ENCODE measurements around the gene FNTB. TPM values are rescaled to one million over a fixed set of nuclear protein-coding genes. Genes with fewer than 3 reads are reported as not detected.
A peak's percentile ranks its signal among the peaks of the same experiment; 100 is the strongest.

The FNTB gene
- polyA plus RNA-seq, 3 donors, result 12.3 to 14.2 (median 14.1) TPM

DNA sequence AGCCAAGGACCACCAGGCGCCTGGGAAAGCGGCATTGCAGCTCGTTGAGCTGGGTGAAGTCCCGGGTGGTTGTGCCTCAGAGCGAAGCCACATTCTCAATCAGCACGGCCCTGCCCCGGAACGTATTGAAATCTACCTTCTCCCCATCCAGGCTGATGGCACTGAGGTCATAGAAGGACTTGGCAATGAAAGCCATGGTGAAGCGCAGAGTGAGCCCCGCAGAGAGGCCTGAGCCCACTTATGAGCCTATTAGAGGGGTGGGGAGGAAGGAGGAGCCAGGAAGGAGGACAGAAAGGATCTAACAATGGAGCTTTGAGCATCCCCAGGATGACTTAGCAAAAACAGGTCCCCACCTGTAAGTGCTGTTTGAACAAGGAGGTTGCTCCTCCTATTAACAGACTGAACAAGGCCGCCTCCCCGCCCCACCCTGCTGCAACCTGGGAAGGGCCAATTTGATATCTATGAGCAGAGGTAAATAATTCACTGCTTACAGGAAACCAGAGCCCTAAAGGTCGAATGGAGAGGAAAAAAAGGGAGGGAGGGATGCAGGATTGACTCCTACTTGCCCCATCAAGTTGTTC lies 44.1 kb upstream of the FNTB start, which contains the start of gene GPX2:
TSS of gene GPX2 (minus strand) at position 215 of the 581 bp plus-strand sequence. CDS start at position 196, 19 bp downstream.
- TF ChIP-seq, protein P1, sequence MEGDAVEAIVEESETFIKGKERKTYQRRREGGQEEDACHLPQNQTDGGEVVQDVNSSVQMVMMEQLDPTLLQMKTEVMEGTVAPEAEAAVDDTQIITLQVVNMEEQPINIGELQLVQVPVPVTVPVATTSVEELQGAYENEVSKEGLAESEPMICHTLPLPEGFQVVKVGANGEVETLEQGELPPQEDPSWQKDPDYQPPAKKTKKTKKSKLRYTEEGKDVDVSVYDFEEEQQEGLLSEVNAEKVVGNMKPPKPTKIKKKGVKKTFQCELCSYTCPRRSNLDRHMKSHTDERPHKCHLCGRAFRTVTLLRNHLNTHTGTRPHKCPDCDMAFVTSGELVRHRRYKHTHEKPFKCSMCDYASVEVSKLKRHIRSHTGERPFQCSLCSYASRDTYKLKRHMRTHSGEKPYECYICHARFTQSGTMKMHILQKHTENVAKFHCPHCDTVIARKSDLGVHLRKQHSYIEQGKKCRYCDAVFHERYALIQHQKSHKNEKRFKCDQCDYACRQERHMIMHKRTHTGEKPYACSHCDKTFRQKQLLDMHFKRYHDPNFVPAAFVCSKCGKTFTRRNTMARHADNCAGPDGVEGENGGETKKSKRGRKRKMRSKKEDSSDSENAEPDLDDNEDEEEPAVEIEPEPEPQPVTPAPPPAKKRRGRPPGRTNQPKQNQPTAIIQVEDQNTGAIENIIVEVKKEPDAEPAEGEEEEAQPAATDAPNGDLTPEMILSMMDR (IDR thresholded peaks at IDR 0.05), result no peak
- 100% methylated on average over 4 of the region's 13 CpGs for WGBS (ENCODE audit: insufficient coverage)
- no peaks in the 10 kb centered on the region for H3K9me3 Mint-ChIP-seq
- Histone ChIP-seq H3K4me3 (replicated peaks in 1 of 3; ENCODE audit: low read depth in 2 of 3, low read length in 3 of 3) (no peak within 1 kb of the TSS), H3K4me2 (replicated peaks; ENCODE audit: extremely low read depth, low read length, poor library complexity, severe bottlenecking) (no peak within 1 kb of the TSS), H3K27me3 (ENCODE audit: control insufficient read depth in 2 of 2, insufficient read depth in 2 of 2, low read length in 2 of 2) (no peaks in the 10 kb centered on the region), H3K79me2 (ENCODE audit: insufficient read depth, low read length) (no peaks in the 10 kb centered on the region), H2AFZ (ENCODE audit: insufficient read depth, low read depth, low read length, poor library complexity, severe bottlenecking) (no peak within 1 kb of the TSS), H3K4me1 (ENCODE audit: control insufficient read depth in 1 of 2, insufficient read depth in 2 of 2, low read length in 2 of 2) (peaks cover 11 to 12% of the 10 kb centered on the region in 2 donors), H3K9me3 (replicated peaks in 1 of 2; ENCODE audit: control insufficient read depth in 1 of 2, insufficient read depth in 1 of 2, low read length in 2 of 2) (no peaks in the 10 kb centered on the region), H4K20me1 (ENCODE audit: insufficient read depth, low read length) (peaks cover 39% of the 10 kb centered on the region), H3K27ac (ENCODE audit: low read depth in 1 of 2, low read length in 2 of 2) (peak within 1 kb of the TSS in 1 of 2 donors; percentile 34), H3K36me3 (replicated peaks in 1 of 2; ENCODE audit: control insufficient read depth in 1 of 2, insufficient read depth in 2 of 2, low read length in 2 of 2) (peaks cover 21 to 77% of the 10 kb centered on the region in 2 donors), H3K9ac (ENCODE audit: insufficient read depth, low read length, poor library complexity, severe bottlenecking) (no peak within 1 kb of the TSS)
- H3K36me3 Mint-ChIP-seq, result peaks cover 61 to 63% of the 10 kb centered on the region in 2 donors
- H3K27ac Mint-ChIP-seq, result peak within 1 kb of the TSS in 3 of 7 donors; percentile 11 to 54 (median 26)
- DNase-seq, result no peak
- intact Hi-C loops (cut with micrococcal nuclease), result no loop called here
- peaks cover 21% of the 10 kb centered on the region for H3K4me1 Mint-ChIP-seq
- H3K4me3 Mint-ChIP-seq, result no peak within 1 kb of the TSS
- peaks cover 0 to 3% (median 0%) of the 10 kb centered on the region in 3 donors for H3K27me3 Mint-ChIP-seq (ENCODE audit: low read depth in 3 of 3)

DNA sequence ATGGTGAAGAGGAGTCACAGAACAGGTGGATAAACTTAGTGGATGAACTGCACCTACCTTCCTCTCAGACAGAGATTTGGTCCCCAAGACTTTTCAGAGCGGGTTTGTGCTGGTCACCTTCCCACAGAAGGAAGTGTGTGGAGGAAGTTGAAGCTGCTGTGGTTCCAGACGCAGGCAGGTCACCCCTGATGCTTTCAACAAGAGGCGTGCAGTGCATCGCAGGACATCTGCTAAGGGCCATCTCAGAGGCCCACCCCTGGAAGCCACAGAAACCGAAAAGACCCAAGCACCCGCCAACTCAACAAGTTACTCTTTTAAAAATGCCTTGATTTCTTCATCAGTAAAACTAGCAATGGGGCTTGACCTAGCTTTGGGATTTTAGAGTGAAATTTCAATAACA lies 43.1 kb upstream of the FNTB start:
- H2AFZ ChIP-seq (ENCODE audit: insufficient read depth, low read depth, low read length, poor library complexity, severe bottlenecking), result no peak overlapping the region
- no peak for DNase-seq

More for the DNA sequence above, 43.1 kb upstream of the FNTB start:
- peaks cover 11 to 12% of the 10 kb centered on the region in 2 donors for H3K4me1 ChIP-seq (ENCODE audit: control insufficient read depth in 1 of 2, insufficient read depth in 2 of 2, low read length in 2 of 2)
- H3K9me3 ChIP-seq (replicated peaks in 1 of 2; ENCODE audit: control insufficient read depth in 1 of 2, insufficient read depth in 1 of 2, low read length in 2 of 2), result no peaks in the 10 kb centered on the region
- TF ChIP-seq, protein P1 (IDR thresholded peaks at IDR 0.05), result no peak
- H3K4me3 Mint-ChIP-seq, result no peak overlapping the region
- peaks cover 60 to 62% of the 10 kb centered on the region in 2 donors for H3K36me3 Mint-ChIP-seq
- H3K4me2 ChIP-seq (replicated peaks; ENCODE audit: extremely low read depth, low read length, poor library complexity, severe bottlenecking), result no peak overlapping the region
- peaks cover 18 to 76% of the 10 kb centered on the region in 2 donors for H3K36me3 ChIP-seq (replicated peaks in 1 of 2; ENCODE audit: control insufficient read depth in 1 of 2, insufficient read depth in 2 of 2, low read length in 2 of 2)
- WGBS (ENCODE audit: insufficient coverage), result 5% methylated on average over 3 of the region's 6 CpGs
- peak overlapping the region in 1 of 2 donors; percentile 34 for H3K27ac ChIP-seq (ENCODE audit: low read depth in 1 of 2, low read length in 2 of 2)
- H3K27me3 ChIP-seq (ENCODE audit: control insufficient read depth in 2 of 2, insufficient read depth in 2 of 2, low read length in 2 of 2), result no peaks in the 10 kb centered on the region
- intact Hi-C loops (cut with micrococcal nuclease), result no loop called here
- peaks cover 37% of the 10 kb centered on the region for H4K20me1 ChIP-seq (ENCODE audit: insufficient read depth, low read length)
- H3K9ac ChIP-seq (ENCODE audit: insufficient read depth, low read length, poor library complexity, severe bottlenecking), result no peak overlapping the region
- no peaks in the 10 kb centered on the region for H3K79me2 ChIP-seq (ENCODE audit: insufficient read depth, low read length)
- peaks cover 21% of the 10 kb centered on the region for H3K4me1 Mint-ChIP-seq
- peak overlapping the region in 3 of 7 donors; percentile 11 to 70 (median 26) for H3K27ac Mint-ChIP-seq
- no peaks in the 10 kb centered on the region for H3K9me3 Mint-ChIP-seq
- H3K4me3 ChIP-seq (replicated peaks in 1 of 3; ENCODE audit: low read depth in 2 of 3, low read length in 3 of 3), result no peak overlapping the region
- H3K27me3 Mint-ChIP-seq (ENCODE audit: low read depth in 3 of 3), result peaks cover 0 to 3% (median 2%) of the 10 kb centered on the region in 3 donors

All from CD14-positive monocyte (primary cell).